GM19035 (cell line): ENCODE results near the gene CGB3.

Source experiments
- ATAC-seq: cut with Tn5 transposase; IDR thresholded peaks from one replicate; pipeline ENCODE4 v1.9.1; 2021; ENCODE audit not compliant: unreplicated experiment

Gene CGB3

DNA sequence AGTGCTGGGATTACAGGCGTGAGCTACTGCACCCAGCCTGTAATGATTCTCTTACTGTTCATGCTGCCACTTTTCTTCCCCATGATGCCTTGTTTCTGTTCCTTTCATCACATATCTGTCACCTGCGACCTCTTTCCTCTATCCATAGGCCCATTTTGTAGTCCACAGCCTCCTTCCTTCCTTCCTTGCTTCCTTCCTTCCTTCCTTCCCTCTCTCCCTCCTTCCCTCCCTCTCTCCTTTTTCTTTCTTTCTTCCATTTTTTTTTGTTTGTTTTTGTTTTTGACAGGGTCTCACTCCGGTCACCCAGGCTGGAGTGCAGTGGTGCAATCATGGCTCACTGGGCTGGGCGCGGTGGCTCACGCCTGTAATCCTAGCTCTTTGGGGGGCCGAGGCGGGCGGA is 35.3 kb downstream of the CGB3 start:
- no peak for ATAC-seq

DNA sequence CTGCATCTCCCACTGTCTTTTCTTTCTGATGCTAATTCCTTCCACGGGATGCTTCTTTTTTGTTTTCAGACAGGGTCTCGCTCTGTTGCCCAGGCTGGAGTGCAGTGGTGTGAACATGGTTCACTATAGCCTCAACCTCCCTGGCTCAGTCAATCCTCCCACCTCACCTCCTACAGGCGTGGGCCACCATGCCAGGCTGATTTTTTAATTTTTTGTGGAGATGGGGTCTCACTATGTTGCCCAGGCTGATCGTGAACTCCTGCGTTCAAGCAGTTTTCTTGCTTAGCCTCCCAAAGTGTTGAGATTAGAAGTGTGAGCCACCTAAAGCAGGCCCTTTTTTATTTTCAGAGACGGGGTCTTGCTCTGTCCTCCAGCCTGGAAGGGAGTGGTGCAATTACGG is 35.8 kb downstream of the CGB3 start:
- ATAC-seq: no peak

DNA sequence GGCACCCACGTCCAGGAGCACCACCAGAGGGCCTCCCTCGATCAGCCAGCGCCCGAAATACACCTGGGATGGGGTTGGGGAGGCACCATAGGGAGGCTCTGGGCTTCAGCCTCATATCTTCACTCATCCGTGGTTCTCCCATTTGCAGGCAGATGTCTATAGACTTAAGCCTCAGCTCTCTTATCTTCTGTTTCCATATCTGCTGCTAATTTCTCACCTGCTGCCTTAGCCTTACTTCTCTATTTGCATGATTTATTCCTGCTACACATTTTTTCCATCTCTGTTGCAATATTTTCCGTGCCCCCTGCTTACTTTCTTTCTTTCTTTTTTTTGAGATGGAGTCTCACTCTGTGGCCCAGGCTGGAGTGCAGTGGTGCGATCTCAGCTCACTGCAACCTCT is 36.8 kb downstream of the CGB3 start:
- ATAC-seq: no peak

DNA sequence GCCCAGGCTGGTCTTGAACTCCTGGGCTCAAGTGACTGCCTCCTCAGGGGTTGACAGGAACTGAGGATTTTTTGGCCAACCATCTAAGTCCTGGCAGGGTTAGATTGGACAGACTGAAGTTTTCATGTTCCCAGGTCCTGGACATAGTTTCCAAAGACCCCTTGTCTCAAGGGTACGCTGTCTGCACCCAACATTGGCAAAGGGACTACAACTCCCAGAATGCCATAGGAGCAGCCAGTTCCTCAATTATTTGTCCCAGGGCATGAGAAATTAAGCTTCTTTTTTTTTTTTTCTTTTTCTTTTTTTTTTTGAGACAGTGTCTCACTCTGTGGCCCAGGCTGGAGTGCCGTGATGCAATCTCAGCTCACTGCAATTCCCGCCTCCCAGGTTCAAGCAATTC is 37.9 kb downstream of the CGB3 start:
- no peak for ATAC-seq

DNA sequence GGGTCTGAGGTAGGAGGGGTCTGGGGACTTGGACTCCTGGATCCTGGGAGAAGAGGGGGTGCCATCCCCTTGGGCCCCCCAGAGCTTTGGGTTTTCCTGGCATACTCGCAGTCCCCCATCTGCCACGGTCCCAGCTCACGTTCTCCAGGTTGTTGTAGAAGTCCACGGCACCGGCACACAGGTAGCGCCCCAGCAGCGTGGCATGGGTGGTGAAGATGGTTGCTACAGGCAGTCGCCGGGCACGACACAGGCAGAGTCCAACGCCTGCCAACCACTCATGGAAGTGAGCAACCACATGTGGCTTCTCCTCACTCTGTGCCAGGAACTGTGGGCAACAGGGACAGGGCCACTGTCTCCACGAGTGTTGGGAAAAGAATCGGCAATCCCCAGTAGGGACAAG is 38.4 kb downstream of the CGB3 start:
- no peak for ATAC-seq

DNA sequence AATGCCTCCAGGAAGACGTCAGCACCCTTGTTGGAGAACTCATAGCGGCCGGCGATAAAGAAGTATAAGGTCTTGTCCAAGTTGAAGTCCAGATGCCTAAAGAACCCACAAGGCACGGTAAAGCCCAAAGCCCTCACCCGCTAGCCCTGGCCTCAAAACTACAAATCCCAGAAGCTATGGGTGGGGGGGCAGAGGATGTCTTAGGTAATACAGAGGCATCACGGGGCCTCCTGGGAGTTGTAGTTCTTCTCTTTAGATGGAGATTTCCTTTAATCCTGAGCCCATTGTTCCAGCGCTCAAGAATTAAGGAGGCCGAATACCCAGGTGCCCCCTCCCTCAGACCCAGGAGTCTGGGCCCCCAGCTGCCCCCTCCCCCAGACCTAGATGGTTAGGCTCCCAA is 41.9 kb downstream of the CGB3 start:
- ATAC-seq: no peak

DNA sequence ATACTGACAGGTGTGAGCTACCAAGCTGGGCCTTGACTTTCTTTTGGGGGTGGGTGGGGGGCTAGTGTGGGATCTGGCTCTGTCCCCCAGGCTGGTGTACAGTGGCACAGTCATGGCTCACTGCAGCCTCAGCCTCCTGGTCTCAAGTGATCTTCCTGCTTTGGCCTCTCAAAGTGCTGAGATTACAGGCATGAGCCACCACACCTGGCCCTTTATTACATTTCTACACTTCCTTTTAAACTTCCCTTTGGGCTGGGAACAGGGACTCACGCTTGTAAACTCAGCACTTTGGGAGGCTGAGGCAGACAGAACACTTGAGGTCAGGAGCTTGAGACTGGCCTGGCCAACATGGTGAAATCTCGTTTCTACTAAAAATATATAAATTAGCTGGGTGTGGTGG is 47.1 kb downstream of the CGB3 start:
- ATAC-seq: no peak

DNA sequence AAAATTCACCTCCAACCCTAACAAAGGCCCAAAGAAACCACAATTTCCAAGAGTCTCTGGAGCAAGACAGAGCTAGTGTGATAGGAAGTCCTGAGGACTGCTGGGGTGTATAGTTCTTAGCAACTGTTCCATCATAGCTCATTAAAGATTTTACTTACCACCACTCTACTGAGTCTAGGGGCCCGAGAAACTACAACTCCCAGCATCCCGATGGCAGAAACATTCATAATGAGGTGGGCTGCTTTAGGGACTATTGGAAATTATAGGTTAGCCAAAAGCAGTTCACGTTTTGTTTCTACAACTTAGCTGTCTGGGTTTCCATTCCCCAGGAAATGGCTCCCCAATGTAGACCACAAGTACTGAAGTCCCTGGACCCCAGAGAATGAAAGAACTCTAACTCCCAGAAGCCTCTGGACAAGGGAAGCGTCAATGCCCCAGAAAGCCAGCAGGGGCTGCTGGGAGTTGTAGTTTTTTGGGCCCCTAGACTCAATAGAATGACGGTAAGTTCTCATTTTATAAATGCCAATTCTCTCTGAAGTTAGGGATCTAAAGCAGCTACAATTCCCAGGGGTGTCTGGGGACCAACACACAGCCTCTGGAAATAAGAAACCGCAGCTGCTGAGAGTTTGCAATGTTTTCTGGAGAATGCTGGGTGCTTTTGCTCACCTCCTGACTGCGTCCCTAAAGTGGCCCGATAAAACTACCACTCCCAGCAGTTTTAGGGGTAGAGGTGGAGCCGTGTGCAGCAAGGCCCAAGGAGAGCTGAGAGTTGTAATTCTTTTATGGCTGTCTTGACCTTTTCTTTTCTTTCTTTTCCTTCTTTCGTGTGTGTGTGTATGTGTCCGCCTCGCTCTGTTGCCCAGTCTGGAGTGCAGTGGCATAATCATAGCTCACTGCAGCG is 47.9 kb downstream of the CGB3 start:
- ATAC-seq: no peak
